IMR-90 (cell line): ENCODE results near the gene FAF1. TPM values are rescaled to one million over a fixed set of nuclear protein-coding genes. Genes with fewer than 3 reads are reported as not detected.
A peak's percentile ranks its signal among the peaks of the same experiment; 100 is the strongest.

Experiments
- ATAC-seq: fragments of 200-7000 bp; cut with Tn5 transposase; 2 replicates; pipeline ENCODE4 v1.9.1; 2020; ENCODE audit warnings: low read depth, mild to moderate bottlenecking, moderate library complexity
- BruUV-seq: library from RNA; stranded (reverse); fragments of 400-500 nt; replicated peaks from 2 replicates; lab custom pipeline; 2021; lab: Mats Ljungman, UMichigan
- CTCF ChIA-PET: fragments of 300-600 bp; formaldehyde crosslinking; extraction: SDS; loops from one replicate; lab custom pipeline; 2021; ENCODE audit warnings: antibody characterized with exemption; lab: Yijun Ruan, JAX
- POLR2A ChIA-PET: fragments of 300-600 bp; sonication (Branson Sonifier 250); formaldehyde crosslinking; loops from one replicate; lab custom pipeline; 2022; ENCODE audit warnings: antibody characterized with exemption; ENCODE audit not compliant: unreplicated experiment; lab: Charles Lee
- DNase-seq: peaks from one replicate; pipeline ENCODE4 v3.0.0; 2013
- H2AFZ ChIP-seq: replicated peaks from 2 replicates; pipeline ENCODE3; 2013; ENCODE audit warnings: low read length, mild to moderate bottlenecking; ENCODE audit not compliant: poor library complexity
- H2AK5ac ChIP-seq: 2 replicates; pipeline ENCODE4 v1.6.1; 2013; ENCODE audit warnings: low read depth, low read length, inconsistent platforms
- H2AK9ac ChIP-seq: replicated peaks from 2 replicates; pipeline ENCODE3; 2013; ENCODE audit warnings: mild to moderate bottlenecking, low read depth, low read length, moderate library complexity; ENCODE audit not compliant: poor library complexity
- H2BK120ac ChIP-seq: 2 replicates; pipeline ENCODE4 v1.6.1; 2013; ENCODE audit warnings: low read depth, low read length, inconsistent platforms
- H2BK15ac ChIP-seq: 3 replicates; pipeline ENCODE4 v1.6.1; 2013; ENCODE audit warnings: low read depth, low read length, inconsistent platforms
- H2BK20ac ChIP-seq: 2 replicates; pipeline ENCODE4 v1.6.1; 2013; ENCODE audit warnings: low read depth, mild to moderate bottlenecking, inconsistent platforms, low read length, moderate library complexity
- H2BK5ac ChIP-seq: 2 replicates; pipeline ENCODE4 v1.6.1; 2013; ENCODE audit warnings: mild to moderate bottlenecking, low read depth, low read length, inconsistent platforms; ENCODE audit not compliant: poor library complexity, severe bottlenecking
- H3K14ac ChIP-seq: replicated peaks from 2 replicates; pipeline ENCODE4 v1.6.1; 2013; ENCODE audit warnings: low read depth, low read length, inconsistent platforms
- H3K18ac ChIP-seq: 2 replicates; pipeline ENCODE4 v1.6.1; 2013; ENCODE audit warnings: low read depth, low read length, control low read depth
- H3K23ac ChIP-seq: 2 replicates; pipeline ENCODE4 v1.6.1; 2013; ENCODE audit warnings: low read depth, low read length, inconsistent platforms
- H3K27ac ChIP-seq: 2 replicates; pipeline ENCODE4 v1.5.1; 2013; ENCODE audit warnings: mild to moderate bottlenecking, control low read depth, low read length; ENCODE audit not compliant: insufficient read depth
- H3K27me3 ChIP-seq: 2 replicates; pipeline ENCODE4 v1.6.1; 2013; ENCODE audit warnings: low read length; ENCODE audit not compliant: control insufficient read depth, insufficient read depth
- H3K36me3 ChIP-seq: 2 replicates; pipeline ENCODE4 v1.6.1; 2013; ENCODE audit warnings: low read length, mixed read lengths; ENCODE audit not compliant: control insufficient read depth, insufficient read depth
- H3K4ac ChIP-seq: 2 replicates; pipeline ENCODE4 v1.6.1; 2013; ENCODE audit warnings: low read depth, low read length, inconsistent platforms
- H3K4me1 ChIP-seq: 2 replicates; pipeline ENCODE4 v1.6.1; 2013; ENCODE audit warnings: low read length, mixed read lengths; ENCODE audit not compliant: control insufficient read depth, insufficient read depth
- H3K4me2 ChIP-seq: 2 replicates; pipeline ENCODE4 v1.6.1; 2013; ENCODE audit warnings: low read depth, mild to moderate bottlenecking, control low read depth, low read length, moderate library complexity
- H3K4me3 ChIP-seq: 2 replicates; pipeline ENCODE4 v1.5.1; 2013; ENCODE audit warnings: low read depth, mild to moderate bottlenecking, control low read depth, low read length, moderate library complexity; ENCODE audit not compliant: insufficient read depth
- H3K56ac ChIP-seq: 2 replicates; pipeline ENCODE4 v1.6.1; 2013; ENCODE audit warnings: low read length, inconsistent platforms; ENCODE audit not compliant: insufficient read depth; ENCODE audit errors: extremely low read depth
- H3K79me1 ChIP-seq, 2 experiments: 2 replicates each; pipeline ENCODE4 v1.6.1; 2013; ENCODE audit warnings: low read length in 2 of 2, inconsistent platforms in 1 of 2, low read depth in 1 of 2
- H3K9ac ChIP-seq: 2 replicates; pipeline ENCODE4 v1.6.1; 2013; ENCODE audit warnings: low read depth, low read length, control low read depth
- H3K9me1 ChIP-seq: 2 replicates; pipeline ENCODE4 v1.6.1; 2013; ENCODE audit warnings: low read length, inconsistent platforms; ENCODE audit not compliant: insufficient read depth
- H3K9me3 ChIP-seq: 2 replicates; pipeline ENCODE4 v1.6.1; 2013; ENCODE audit warnings: low read length; ENCODE audit not compliant: control insufficient read depth, insufficient read depth
- H4K20me1 ChIP-seq: 2 replicates; pipeline ENCODE4 v1.6.1; 2013; ENCODE audit warnings: low read length, inconsistent platforms; ENCODE audit not compliant: insufficient read depth
- H4K5ac ChIP-seq: 2 replicates; pipeline ENCODE4 v1.6.1; 2013; ENCODE audit warnings: mild to moderate bottlenecking, low read depth, low read length, control low read depth
- H4K8ac ChIP-seq, 2 experiments: 2 replicates each; pipeline ENCODE4 v1.6.1; 2013; ENCODE audit warnings: low read depth in 2 of 2, low read length in 2 of 2, control low read depth in 1 of 2, inconsistent platforms in 1 of 2
- H4K91ac ChIP-seq: 2 replicates; pipeline ENCODE4 v1.6.1; 2013; ENCODE audit warnings: low read depth, low read length, inconsistent platforms; ENCODE audit not compliant: insufficient read depth
- BHLHE40 ChIP-seq: fragments of 150-350 bp; IDR thresholded peaks from 2 replicates; pipeline ENCODE4 v1.6.1; 2016; ENCODE audit warnings: mild to moderate bottlenecking, low read depth, low read length
- CEBPB ChIP-seq: IDR thresholded peaks from 2 replicates; pipeline ENCODE4 v1.6.1; 2012; ENCODE audit warnings: low read depth, low read length, improper control_type of control experiment
- CHD1 ChIP-seq: IDR thresholded peaks from 2 replicates; pipeline ENCODE4 v1.6.1; 2012; ENCODE audit warnings: low read depth, low read length, improper control_type of control experiment
- CTCF ChIP-seq: conservative IDR thresholded peaks from 2 replicates; pipeline ENCODE4 v1.5.1; 2012; ENCODE audit warnings: mild to moderate bottlenecking, low read depth, low read length, improper control_type of control experiment
- ELK1 ChIP-seq: fragments of 150-350 bp; IDR thresholded peaks from 2 replicates; pipeline ENCODE4 v1.6.1; 2016; ENCODE audit warnings: low read depth, mild to moderate bottlenecking, low read length, moderate library complexity, borderline replicate concordance
- FOS ChIP-seq: fragments of 150-350 bp; IDR thresholded peaks from 2 replicates; pipeline ENCODE4 v1.6.1; 2016; ENCODE audit warnings: low read depth, low read length
- MAFK ChIP-seq: IDR thresholded peaks from 2 replicates; pipeline ENCODE4 v1.6.1; 2012; ENCODE audit warnings: low read depth, low read length, improper control_type of control experiment
- MXI1 ChIP-seq: IDR thresholded peaks from 2 replicates; pipeline ENCODE4 v1.6.1; 2012; ENCODE audit warnings: low read depth, mild to moderate bottlenecking, low read length, moderate library complexity, borderline replicate concordance
- NFE2L2 ChIP-seq: fragments of 150-350 bp; IDR thresholded peaks from 2 replicates; pipeline ENCODE4 v1.6.1; 2016; ENCODE audit warnings: low read depth, mild to moderate bottlenecking, low read length
- POLR2A ChIP-seq: IDR thresholded peaks from 2 replicates; pipeline ENCODE4 v1.6.1; 2012; ENCODE audit warnings: mild to moderate bottlenecking, low read depth, low read length
- RAD21 ChIP-seq: IDR thresholded peaks from 2 replicates; pipeline ENCODE4 v1.6.1; 2012; ENCODE audit warnings: low read length, improper control_type of control experiment
- RCOR1 ChIP-seq: IDR thresholded peaks from 2 replicates; pipeline ENCODE4 v1.6.1; 2012; ENCODE audit warnings: mild to moderate bottlenecking, low read length, improper control_type of control experiment; ENCODE audit not compliant: insufficient replicate concordance
- RFX5 ChIP-seq: IDR thresholded peaks from 2 replicates; pipeline ENCODE4 v1.8.0; 2012; ENCODE audit warnings: low read depth, mild to moderate bottlenecking, low read length, moderate library complexity
- SMC3 ChIP-seq: fragments of 150-350 bp; IDR thresholded peaks from 2 replicates; pipeline ENCODE4 v1.6.1; 2016; ENCODE audit warnings: low read depth, mild to moderate bottlenecking, antibody characterized with exemption, low read length, moderate library complexity
- USF2 ChIP-seq: fragments of 150-350 bp; IDR thresholded peaks from 2 replicates; pipeline ENCODE4 v1.6.1; 2017; ENCODE audit warnings: mild to moderate bottlenecking, antibody characterized with exemption, low read length, low read depth
- WGBS, 2 experiments: methylation state at CpG; one replicate each; pipeline versions ENCODE4 v1.1.5 to v1.1.7; 2013; ENCODE audit warnings: missing lambda C conversion rate in 2 of 2; ENCODE audit not compliant: insufficient read length in 1 of 2; ENCODE audit errors: extremely low coverage in 2 of 2; 5-methylcytosine and 5-hydroxymethylcytosine counted together
- dilution Hi-C: fragments of 300-500 bp; cut with HindIII; formaldehyde crosslinking; loops from one replicate; pipeline ENCODE4 v1.14.3; 2018; ENCODE audit warnings: low sequenced_read_pairs; ENCODE audit not compliant: unreplicated experiment
- in situ Hi-C: fragments of 300-500 bp; cut with MboI; formaldehyde crosslinking; loops from 3 replicates; pipeline ENCODE4 v1.14.3; 2019; ENCODE audit warnings: low sequenced_read_pairs, inconsistent platforms, mixed read lengths
- intact Hi-C: fragments of 100-400 bp; cut with micrococcal nuclease; formaldehyde crosslinking; loops from 2 replicates; pipeline ENCODE4 v1.10.0; 2022
- polyA plus RNA-seq, 3 experiments: library from polyadenylated mRNA; depleted of rRNA; stranded (reverse); fragments of >200 nt; gene quantifications; 2 replicates each; pipeline ENCODE4 v1.2.3, GENCODE V29; 2012; ENCODE audit warnings: low replicate concordance in 1 of 3
- total RNA-seq: library from RNA; depleted of rRNA; stranded (reverse); fragments of >200 nt; gene quantifications from 2 replicates; pipeline ENCODE4 v1.2.3, GENCODE V29; 2012

FAF1 gene
- total and polyA plus RNA-seq, 2 of the 4 experiments (the other 2 are of a cell fraction), result 18.8 to 72.9 TPM

GRCh38 chr1:50421366-50421748, 538.7 kb downstream of the FAF1 start:
- WGBS, 2 experiments, result 5% methylated on average over 33 of the region's 38 CpGs; no CpG with 5 or more reads in 1 of the 2 experiments
- no peaks in the 10 kb centered on the region for H3K36me3 ChIP-seq
- intact Hi-C loops, result no loop called here

More at GRCh38 chr1:50421366-50421748, 538.7 kb downstream of the FAF1 start:
- DNase-seq, result no peak
- dilution Hi-C loops (no loop called here), in situ Hi-C loops (no loop called here)
- peaks cover 8% of the 10 kb centered on the region; the same call in 1 of the 2 replicates for H3K9me3 ChIP-seq
- no peak overlapping the region for H3K23ac ChIP-seq
- POLR2A ChIA-PET, result no interaction called here
- no peak overlapping the region for H4K5ac ChIP-seq
- H2BK15ac ChIP-seq, result no peak overlapping the region
- no peak overlapping the region for H4K91ac ChIP-seq
- H3K4me1 ChIP-seq, result peaks cover 2% of the 10 kb centered on the region; the same call in 1 of the 2 replicates
- TF ChIP-seq RFX5 (no peak), USF2 (no peak), NFE2L2 (no peak), ELK1 (no peak), MAFK (no peak), CTCF (no peak), RAD21 (no peak), MXI1 (no peak), SMC3 (no peak), POLR2A (no peak), CHD1 (no peak), BHLHE40 (no peak), CEBPB (no peak), FOS (no peak), RCOR1 (no peak)
- no peak overlapping the region for H3K4me3 ChIP-seq
- H3K27ac ChIP-seq, result no peak overlapping the region
- no peak overlapping the region for H4K8ac ChIP-seq
- H3K4me2 ChIP-seq, result no peak overlapping the region
- H2BK20ac ChIP-seq, result no peak overlapping the region
- H2AK9ac ChIP-seq, result no peak overlapping the region
- H3K79me1 ChIP-seq, result no peaks in the 10 kb centered on the region
- no peak for ATAC-seq
- H2BK5ac ChIP-seq, result no peak overlapping the region
- H3K18ac ChIP-seq, result no peak overlapping the region
- no peak overlapping the region for H2BK120ac ChIP-seq
- BruUV-seq, result no TSS peak
- H3K14ac ChIP-seq, result no peak overlapping the region
- H3K27me3 ChIP-seq, result peaks cover 98% of the 10 kb centered on the region
- H4K20me1 ChIP-seq, result 0 out of 2 replicates have a peak, but pooled peaks cover 11% of the 10 kb centered on the region
- H3K9me1 ChIP-seq, result peaks cover 6% of the 10 kb centered on the region; the same call in 1 of the 2 replicates
- CTCF ChIA-PET, result no interaction called here
- peak overlapping the region; percentile 65 for H2AFZ ChIP-seq
- no peak overlapping the region for H3K56ac ChIP-seq
- H3K9ac ChIP-seq, result no peak overlapping the region
- no peak overlapping the region for H3K4ac ChIP-seq
- H2AK5ac ChIP-seq, result no peak overlapping the region
